Liver (tissue), 3 donors: ENCODE results near the gene GPD2.

Source experiments
- ATF3 ChIP-seq: IDR thresholded peaks from 2 replicates; pipeline ENCODE4 v1.6.1; 2016; ENCODE audit warnings: antibody characterized with exemption
- CTCF ChIP-seq: fragments of 150-350 bp; IDR thresholded peaks from 2 replicates; pipeline ENCODE4 v1.5.1; 2017; ENCODE audit warnings: improper control_type of control experiment, low read depth, low read length; ENCODE audit not compliant: missing input control
- EGR1 ChIP-seq, 2 donors: IDR thresholded peaks; 2 replicates each; pipeline ENCODE4 v1.6.1; 2016 to 2018; ENCODE audit warnings: antibody characterized with exemption in 2 of 2, low read depth in 2 of 2
- FOXA1 ChIP-seq: IDR thresholded peaks from 2 replicates; pipeline ENCODE4 v1.6.1; 2016; ENCODE audit warnings: antibody characterized with exemption
- GABPA ChIP-seq, 2 donors: IDR thresholded peaks in 1 of 2; conservative IDR thresholded peaks in 1 of 2; 2 replicates each; pipeline ENCODE4 v1.6.1; 2016; ENCODE audit warnings: antibody characterized with exemption in 2 of 2, mild to moderate bottlenecking in 1 of 2, moderate library complexity in 1 of 2
- JUND ChIP-seq, 2 donors: IDR thresholded peaks; 2 replicates each; pipeline ENCODE4 v1.6.1; 2016; ENCODE audit warnings: antibody characterized with exemption in 2 of 2
- NR2F2 ChIP-seq: IDR thresholded peaks from 2 replicates; pipeline ENCODE4 v1.6.1; 2016; ENCODE audit warnings: antibody characterized with exemption
- RAD21 ChIP-seq, 2 donors: IDR thresholded peaks; 2 replicates each; pipeline ENCODE4 v1.6.1; 2016; ENCODE audit warnings: antibody characterized with exemption in 2 of 2, mild to moderate bottlenecking in 2 of 2
- REST ChIP-seq: IDR thresholded peaks from 2 replicates; pipeline ENCODE4 v1.6.1; 2016; ENCODE audit warnings: antibody characterized with exemption, mild to moderate bottlenecking
- SP1 ChIP-seq: IDR thresholded peaks from 2 replicates; pipeline ENCODE4 v1.6.1; 2018; ENCODE audit warnings: antibody characterized with exemption, mild to moderate bottlenecking
- TAF1 ChIP-seq: conservative IDR thresholded peaks from 2 replicates; pipeline ENCODE4 v1.6.1; 2016; ENCODE audit warnings: antibody characterized with exemption, mild to moderate bottlenecking
- ZBTB33 ChIP-seq: IDR thresholded peaks from 2 replicates; pipeline ENCODE4 v1.6.1; 2016; ENCODE audit warnings: antibody characterized with exemption
- donor health status: healthy.
- donor health status: healthy.

- TF ChIP-seq CTCF (no peak), ZBTB33 (no peak), ATF3 (no peak), SP1 (no peak), REST (no peak), TAF1 (no peak), EGR1 (IDR thresholded peaks at IDR 0.05; ENCODE audit: low read depth in 2 of 2) (no peak), JUND (IDR thresholded peaks at IDR 0.05) (no peak), NR2F2 (no peak), RAD21 (IDR thresholded peaks at IDR 0.05) (no peak), GABPA (IDR thresholded peaks at IDR 0.05 in 1 of 2, conservative IDR thresholded peaks at IDR 0.05 in 1 of 2) (no peak), FOXA1 (no peak)
Measured at GRCh38 chr2:156452971-156453370, 16.8 kb downstream of the GPD2 start.
